ENCODE results near the gene FAP.

The FAP gene, protein sequence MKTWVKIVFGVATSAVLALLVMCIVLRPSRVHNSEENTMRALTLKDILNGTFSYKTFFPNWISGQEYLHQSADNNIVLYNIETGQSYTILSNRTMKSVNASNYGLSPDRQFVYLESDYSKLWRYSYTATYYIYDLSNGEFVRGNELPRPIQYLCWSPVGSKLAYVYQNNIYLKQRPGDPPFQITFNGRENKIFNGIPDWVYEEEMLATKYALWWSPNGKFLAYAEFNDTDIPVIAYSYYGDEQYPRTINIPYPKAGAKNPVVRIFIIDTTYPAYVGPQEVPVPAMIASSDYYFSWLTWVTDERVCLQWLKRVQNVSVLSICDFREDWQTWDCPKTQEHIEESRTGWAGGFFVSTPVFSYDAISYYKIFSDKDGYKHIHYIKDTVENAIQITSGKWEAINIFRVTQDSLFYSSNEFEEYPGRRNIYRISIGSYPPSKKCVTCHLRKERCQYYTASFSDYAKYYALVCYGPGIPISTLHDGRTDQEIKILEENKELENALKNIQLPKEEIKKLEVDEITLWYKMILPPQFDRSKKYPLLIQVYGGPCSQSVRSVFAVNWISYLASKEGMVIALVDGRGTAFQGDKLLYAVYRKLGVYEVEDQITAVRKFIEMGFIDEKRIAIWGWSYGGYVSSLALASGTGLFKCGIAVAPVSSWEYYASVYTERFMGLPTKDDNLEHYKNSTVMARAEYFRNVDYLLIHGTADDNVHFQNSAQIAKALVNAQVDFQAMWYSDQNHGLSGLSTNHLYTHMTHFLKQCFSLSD

GRCh38 chr2:162243294-162243693 lies at the start of gene FAP:
Gene FAP, minus strand, starts transcription at chr2:162243445. Its CDS starts 118 bp downstream, at chr2:162243327.
- TF ChIP-seq CTCF (IDR thresholded peaks at IDR 0.05; ENCODE audit: low read depth, low read length) = no peak
- peak within 1 kb of the TSS; percentile 43 to 70 for H3K4me3 ChIP-seq (replicated peaks in 1 of 2; ENCODE audit: low read depth in 2 of 2, low read length in 2 of 2)
- peak; percentile 92 to 97 for DNase-seq (ENCODE audit: low read depth in 2 of 2)

GRCh38 chr2:162291748-162292147 lies 48.5 kb upstream of the FAP start:
- no peak for TF ChIP-seq CTCF (IDR thresholded peaks at IDR 0.05; ENCODE audit: low read depth, low read length)
- H3K4me3 ChIP-seq (replicated peaks in 1 of 2; ENCODE audit: low read depth in 2 of 2, low read length in 2 of 2) = no peak overlapping the region
- DNase-seq (ENCODE audit: low read depth in 2 of 2) = no peak

DNA sequence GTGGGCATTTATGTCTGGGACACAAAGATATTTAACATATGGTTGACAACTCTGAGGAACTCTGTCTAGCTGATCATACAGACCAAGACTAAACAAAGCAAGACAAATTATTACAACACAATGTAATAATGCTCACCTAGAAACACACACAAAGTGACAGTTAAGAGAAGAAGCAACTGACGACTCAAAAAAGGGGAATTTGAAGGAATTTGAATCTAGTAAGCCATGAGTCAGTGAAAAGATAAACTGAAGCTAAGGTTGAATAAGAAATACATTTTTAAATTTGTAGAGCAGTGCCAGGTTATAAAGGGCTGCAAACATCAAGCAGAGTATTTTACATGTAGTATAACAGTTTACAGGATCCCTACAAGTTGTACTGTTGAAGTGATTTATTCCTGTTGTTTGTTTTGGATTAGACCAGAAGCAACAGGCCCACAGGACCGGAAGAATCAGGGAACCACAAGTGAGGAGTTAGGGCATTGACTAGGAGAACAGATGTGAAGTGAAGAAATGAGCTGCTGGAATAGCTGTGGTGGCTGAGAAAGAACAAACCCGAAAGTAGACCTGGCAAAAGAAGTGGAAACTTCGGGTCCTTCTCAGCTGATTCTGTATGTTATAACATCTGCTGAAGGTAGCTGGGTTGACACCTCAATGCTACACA lies 39.6 kb upstream of the FAP start:
- TF ChIP-seq CTCF (IDR thresholded peaks at IDR 0.05; ENCODE audit: low read depth, low read length) = no peak

GRCh38 chr2:162280654-162281053 lies 37.4 kb upstream of the FAP start:
- no peak for DNase-seq (ENCODE audit: low read depth in 2 of 2)
- no peak overlapping the region for H3K4me3 ChIP-seq (replicated peaks in 1 of 2; ENCODE audit: low read depth in 2 of 2, low read length in 2 of 2)
- TF ChIP-seq CTCF (IDR thresholded peaks at IDR 0.05; ENCODE audit: low read depth, low read length) = no peak

More for the DNA sequence above, 39.6 kb upstream of the FAP start:
- peak; percentile 13 to 42 for DNase-seq (ENCODE audit: low read depth in 2 of 2)
- H3K4me3 ChIP-seq (replicated peaks in 1 of 2; ENCODE audit: low read depth in 2 of 2, low read length in 2 of 2) = no peak overlapping the region

DNA sequence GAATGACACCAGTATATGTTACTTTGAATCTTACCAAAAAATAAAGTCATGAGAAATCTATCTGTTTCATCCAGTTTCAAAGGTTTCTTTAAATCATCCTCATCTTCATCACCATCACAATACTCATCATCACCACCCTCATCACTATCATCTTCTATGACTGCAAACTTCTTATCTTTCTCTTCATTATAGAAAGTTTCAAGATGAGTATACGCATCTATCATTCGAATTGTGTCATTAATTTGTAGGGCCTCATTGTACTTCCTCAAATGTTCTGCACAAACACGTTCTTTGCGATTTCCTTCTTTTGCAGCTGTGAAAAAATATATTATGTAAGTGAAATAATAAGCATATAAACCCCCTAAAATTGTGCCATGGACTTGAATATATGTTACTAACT lies 34.1 kb upstream of the FAP start:
- DNase-seq (ENCODE audit: low read depth in 2 of 2) = no peak
- no peak for TF ChIP-seq CTCF (IDR thresholded peaks at IDR 0.05; ENCODE audit: low read depth, low read length)
- H3K4me3 ChIP-seq (replicated peaks in 1 of 2; ENCODE audit: low read depth in 2 of 2, low read length in 2 of 2) = no peak overlapping the region

GRCh38 chr2:162267996-162268395 lies 24.8 kb upstream of the FAP start:
- no peak for DNase-seq (ENCODE audit: low read depth in 2 of 2)
- no peak for TF ChIP-seq CTCF (IDR thresholded peaks at IDR 0.05; ENCODE audit: low read depth, low read length)
- no peak overlapping the region for H3K4me3 ChIP-seq (replicated peaks in 1 of 2; ENCODE audit: low read depth in 2 of 2, low read length in 2 of 2)
